ENCODE data around the gene ERC1.
A peak's percentile ranks its signal among the peaks of the same experiment; 100 is the strongest.

Gene ERC1

GRCh38 chr12:1459339-1459738, 468.3 kb downstream of the ERC1 start:
- DNase-seq: no peak

GRCh38 chr12:1463073-1463905, 472.3 kb downstream of the ERC1 start:
- no peak for DNase-seq

- no peak for DNase-seq
These were observed 473.9 kb downstream of the ERC1 start for GRCh38 chr12:1464925-1465324.

- DNase-seq: no peak
These were observed 475.0 kb downstream of the ERC1 start for GRCh38 chr12:1465990-1466389.

GRCh38 chr12:1466481-1467154, 475.6 kb downstream of the ERC1 start:
- no peak for DNase-seq

- no peak for DNase-seq
These were observed 476.7 kb downstream of the ERC1 start for GRCh38 chr12:1467710-1468109.

- no peak for DNase-seq
These were observed 478.0 kb downstream of the ERC1 start for GRCh38 chr12:1469070-1469469.

- no peak for DNase-seq
These were observed 479.0 kb downstream of the ERC1 start for GRCh38 chr12:1470051-1470450.

GRCh38 chr12:1471224-1471623, 480.2 kb downstream of the ERC1 start:
- no peak for DNase-seq

- DNase-seq: peak; percentile 22
These were observed 482.4 kb downstream of the ERC1 start for GRCh38 chr12:1473418-1473817.

GRCh38 chr12:1474041-1474573, 483.1 kb downstream of the ERC1 start:
- DNase-seq: no peak

GRCh38 chr12:1474574-1475153, 483.6 kb downstream of the ERC1 start:
- DNase-seq: no peak

- no peak for DNase-seq
These were observed 488.6 kb downstream of the ERC1 start for GRCh38 chr12:1479645-1480044.

GRCh38 chr12:1481326-1481725, 490.3 kb downstream of the ERC1 start:
- DNase-seq: no peak

- DNase-seq: no peak
These were observed 490.9 kb downstream of the ERC1 start for GRCh38 chr12:1481906-1482305.

GRCh38 chr12:1488908-1489381, 497.9 kb downstream of the ERC1 start:
- peak; percentile 25 for DNase-seq

GRCh38 chr12:1491983-1492697, 501.1 kb downstream of the ERC1 start:
- no peak for DNase-seq

- DNase-seq: no peak
These were observed 502.9 kb downstream of the ERC1 start for GRCh38 chr12:1493781-1494565.

GRCh38 chr12:1494856-1495255, 503.8 kb downstream of the ERC1 start:
- no peak for DNase-seq

GRCh38 chr12:1496162-1496900, 505.3 kb downstream of the ERC1 start:
- DNase-seq: no peak

- no peak for DNase-seq
These were observed 506.1 kb downstream of the ERC1 start for GRCh38 chr12:1497161-1497560.
